DND-41 (cell line): ENCODE data around the gene PHACTR1.

ENCODE experiments used
- CTCF ChIP-seq: IDR thresholded peaks from 2 replicates; pipeline ENCODE4 v1.5.1; 2012; ENCODE audit warnings: borderline replicate concordance, low read length, moderate library complexity, mild to moderate bottlenecking; ENCODE audit not compliant: poor library complexity, severe bottlenecking; ENCODE audit errors: extremely low read depth
- EZH2 ChIP-seq: IDR thresholded peaks from 3 replicates; pipeline ENCODE4 v1.6.1; 2012; ENCODE audit warnings: borderline replicate concordance, low read depth, mild to moderate bottlenecking, moderate library complexity, low read length, inconsistent platforms; ENCODE audit not compliant: severe bottlenecking

- TF ChIP-seq CTCF (no peak), EZH2 (no peak)
Observed at GRCh38 chr6:13201336-13201735, 484.8 kb downstream of the PHACTR1 start.
